ENCODE results near the gene DHX35.

Gene DHX35

DNA sequence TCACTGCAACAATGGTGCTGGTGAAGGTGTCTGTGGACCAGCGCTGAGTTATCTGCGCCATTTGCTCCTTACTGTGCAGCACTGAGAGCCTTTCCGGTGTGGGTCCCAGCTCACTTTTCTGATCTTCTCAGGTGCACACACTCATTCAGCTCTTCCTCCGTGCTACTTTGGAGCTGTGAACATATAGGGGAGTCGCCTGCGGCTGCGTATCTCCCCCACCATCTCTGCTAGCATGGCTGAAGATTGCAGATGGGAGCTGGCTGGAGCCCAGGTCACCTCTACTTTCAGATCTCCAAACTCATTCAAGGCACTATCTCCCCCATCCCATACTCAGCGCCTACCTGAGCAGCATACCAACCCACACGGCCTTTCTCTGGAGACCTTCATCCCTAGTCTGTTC is 96.9 kb downstream of the DHX35 start:
- no peak for DNase-seq (ENCODE audit: low spot score)

DNA sequence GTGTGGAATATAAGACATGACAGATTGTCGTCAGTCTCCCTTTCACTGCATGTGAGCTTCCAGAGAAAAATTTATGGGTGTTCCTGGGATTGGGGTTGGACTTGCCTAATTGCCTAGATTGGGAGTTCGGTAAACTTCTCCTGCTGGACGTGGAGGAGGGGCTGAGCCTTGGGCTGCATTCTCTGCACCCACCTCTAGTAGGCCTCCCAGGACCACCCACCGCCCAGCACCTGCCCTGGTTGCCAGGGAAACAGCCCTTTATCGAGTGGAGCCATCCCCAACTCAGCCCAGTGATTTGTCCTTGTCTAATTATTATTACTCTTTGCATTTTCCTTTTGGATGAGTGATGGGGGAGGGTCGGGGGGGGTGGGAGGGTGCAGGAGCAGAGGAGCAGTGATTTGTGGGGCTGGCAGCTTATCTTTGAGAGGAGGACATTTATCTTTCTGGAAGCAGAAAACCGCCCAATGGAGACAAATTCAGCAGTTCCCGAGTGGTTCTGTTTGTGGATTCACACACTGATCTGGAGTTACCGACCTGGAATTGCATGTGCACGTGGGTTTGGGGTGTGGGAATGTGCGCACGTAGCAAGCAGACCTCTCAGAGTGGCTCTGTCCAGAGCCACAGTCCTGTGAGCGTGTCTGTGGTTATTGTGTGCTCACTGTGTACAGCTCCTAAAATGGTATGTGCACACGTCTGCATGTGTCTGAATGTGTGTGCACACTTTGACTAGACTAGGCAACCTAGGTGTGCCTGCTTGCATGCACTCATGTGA is 104.5 kb downstream of the DHX35 start:
- no peak for DNase-seq (ENCODE audit: low spot score)

DNA sequence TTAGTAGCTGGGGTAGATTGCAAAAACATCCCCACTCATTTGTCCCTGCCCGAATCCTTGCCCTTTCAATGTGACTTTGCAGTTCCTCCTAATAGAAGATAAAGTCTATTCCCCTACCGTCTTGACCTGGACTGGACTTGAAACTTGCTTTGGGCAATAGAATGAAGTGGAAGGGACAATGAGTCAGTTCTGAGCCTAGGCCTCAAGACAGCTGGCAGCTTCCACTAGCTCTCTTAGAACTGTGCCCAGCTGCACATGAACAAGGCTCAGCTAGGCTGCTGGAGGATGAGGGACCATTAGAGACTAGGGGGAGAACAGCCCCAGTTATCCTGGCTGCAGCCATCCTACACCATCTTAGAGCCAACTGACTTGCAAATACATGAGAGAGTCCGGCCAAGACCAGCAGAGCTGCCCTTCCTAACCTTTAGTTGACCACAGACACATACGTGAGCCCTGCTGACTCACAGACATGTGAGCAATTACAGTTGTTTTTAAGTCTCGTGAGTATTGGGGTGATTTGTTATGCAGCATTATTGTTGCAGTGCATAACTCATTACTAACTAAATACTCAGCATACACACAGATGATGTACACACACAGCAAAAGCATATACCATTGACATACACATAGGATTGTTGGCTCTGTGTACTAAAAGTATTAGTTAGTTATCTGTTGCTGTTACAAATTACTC is 105.5 kb downstream of the DHX35 start:
- no peak for DNase-seq (ENCODE audit: low spot score)

DNA sequence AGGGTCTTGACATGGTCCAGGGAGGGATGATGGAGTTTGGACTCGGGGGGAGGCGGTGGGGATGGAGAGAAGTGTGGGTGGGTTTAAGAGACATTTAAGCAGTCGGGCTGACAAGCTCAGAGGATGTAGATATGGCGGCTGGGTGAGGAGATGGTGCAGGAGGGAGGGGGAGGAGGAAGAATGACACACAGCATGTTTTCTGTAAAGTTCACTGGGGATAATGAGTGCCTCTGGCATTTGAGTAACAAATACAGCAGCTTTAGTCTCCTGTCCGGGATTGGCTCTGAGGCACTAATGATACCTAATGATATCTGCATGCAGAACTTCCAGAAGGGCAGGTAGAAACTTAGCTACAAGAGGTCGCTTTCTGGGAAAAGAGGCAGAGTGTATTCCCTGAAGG is 107.8 kb downstream of the DHX35 start:
- DNase-seq (ENCODE audit: low spot score) = no peak

DNA sequence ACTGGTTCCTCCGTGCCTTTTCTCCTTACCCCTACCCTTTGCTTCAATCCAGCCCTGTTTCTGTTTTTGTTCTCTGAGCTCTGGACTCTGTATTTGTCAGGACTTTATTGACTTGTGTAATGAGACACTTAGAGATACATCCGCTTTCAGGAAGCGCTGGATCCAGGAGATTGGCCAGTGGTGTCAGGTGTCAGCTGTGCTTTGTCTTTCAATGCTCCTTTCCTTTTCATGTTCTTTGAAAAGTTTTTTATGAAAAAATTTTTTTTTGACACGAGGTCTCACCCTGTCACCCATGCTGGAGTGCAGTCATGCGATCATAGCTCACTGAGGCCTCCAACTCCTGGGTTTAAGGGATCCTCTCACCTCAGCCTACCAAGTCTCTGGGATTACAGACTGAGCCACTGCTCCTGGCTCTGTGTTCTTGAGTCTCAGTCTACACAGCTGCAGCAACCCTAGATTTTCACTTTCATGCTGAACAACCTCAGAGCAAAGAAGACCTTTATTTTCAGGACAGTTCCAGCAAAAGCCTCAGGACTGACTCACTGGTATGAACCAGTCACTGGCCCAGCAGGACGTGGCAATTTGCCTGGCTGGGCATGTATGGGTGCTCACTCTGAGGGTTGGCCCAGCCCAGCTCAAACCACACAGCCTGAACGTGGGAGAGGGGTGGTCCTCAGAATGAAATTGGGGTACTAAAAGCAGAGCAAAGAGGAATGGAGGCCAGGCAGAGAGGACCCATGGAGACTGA is 108.5 kb downstream of the DHX35 start:
- no peak for DNase-seq (ENCODE audit: low spot score)

- DNase-seq (ENCODE audit: low spot score) = no peak
Measured at GRCh38 chr20:39072132-39072531, 110.0 kb downstream of the DHX35 start.

DNA sequence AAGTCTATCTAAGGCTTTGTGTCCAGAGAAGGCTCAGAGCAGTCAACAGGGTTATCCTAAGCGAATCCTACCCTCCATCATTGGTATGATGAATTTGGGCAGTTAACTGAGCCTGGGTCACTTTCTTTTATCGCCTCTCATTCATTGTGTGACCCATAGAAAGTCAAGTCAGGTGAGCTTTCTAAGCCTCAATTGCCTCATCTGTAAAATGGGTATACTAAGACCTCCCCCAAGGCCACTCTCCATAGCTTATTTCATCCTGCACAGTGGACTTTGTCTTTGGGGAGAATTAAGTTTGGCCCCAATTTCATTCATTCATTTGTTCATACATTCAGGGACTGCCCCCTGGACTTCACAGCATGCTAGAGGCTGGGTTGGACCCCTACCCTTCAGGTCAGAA is 110.5 kb downstream of the DHX35 start:
- no peak for DNase-seq (ENCODE audit: low spot score)

DNA sequence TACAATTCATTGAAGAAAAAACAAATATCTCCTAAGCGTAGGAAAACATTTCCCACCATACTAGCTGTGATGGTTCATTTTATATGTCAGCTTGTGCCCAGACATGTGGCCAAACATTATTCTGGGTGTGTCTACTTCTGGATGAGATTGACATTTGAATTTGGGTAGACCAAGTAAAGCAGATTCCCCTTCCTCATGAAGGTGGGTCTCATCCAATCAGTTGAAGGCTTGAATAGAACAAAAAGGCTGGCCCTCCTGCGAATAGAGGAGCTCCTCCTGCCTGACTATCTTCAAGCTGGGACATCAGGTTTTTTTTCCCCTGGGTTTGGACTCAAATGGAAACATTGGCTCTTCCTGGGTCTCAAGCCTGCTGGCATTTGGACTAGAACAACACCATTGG is 113.6 kb downstream of the DHX35 start:
- DNase-seq (ENCODE audit: low spot score) = no peak

DNA sequence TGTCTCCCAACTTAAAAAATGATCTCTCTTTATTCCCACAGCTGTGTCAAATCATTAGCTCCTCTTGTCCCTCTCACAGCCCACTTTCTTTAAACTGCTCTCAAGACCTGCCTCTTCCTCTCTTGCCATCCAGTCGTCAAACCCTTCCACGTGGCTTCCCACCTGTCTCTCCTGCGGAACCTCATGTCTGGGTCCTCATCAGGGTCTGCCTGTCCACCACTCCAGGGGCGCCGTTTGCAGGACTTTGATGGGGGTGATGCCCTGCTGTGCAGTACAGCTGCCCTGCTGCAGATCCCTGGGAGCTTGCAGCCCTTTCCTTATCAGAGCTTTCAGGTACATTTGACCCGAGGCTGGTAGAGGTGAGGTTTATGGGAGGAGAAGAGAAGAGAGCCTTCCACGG is 114.8 kb downstream of the DHX35 start:
- DNase-seq (ENCODE audit: low spot score) = no peak

DNA sequence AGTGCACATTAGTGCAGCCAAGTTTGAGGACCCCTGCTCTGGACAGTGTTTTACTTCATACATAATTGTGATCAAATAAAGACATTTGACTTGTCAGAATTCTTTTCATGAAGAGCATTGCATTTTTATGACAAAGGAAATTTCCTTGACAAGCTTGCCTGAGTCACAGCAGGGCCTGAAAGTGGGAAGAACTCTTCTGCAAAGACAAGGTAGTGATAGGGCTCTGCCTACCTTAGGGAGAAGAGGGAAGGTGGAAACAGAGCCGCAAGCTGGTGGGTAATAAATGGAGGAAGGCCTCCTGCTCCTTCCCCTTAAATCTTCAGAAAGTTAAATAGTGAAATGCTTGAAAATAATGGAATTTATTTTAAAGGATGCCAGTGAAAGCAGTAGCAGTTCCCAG is 118.2 kb downstream of the DHX35 start:
- DNase-seq (ENCODE audit: low spot score) = no peak

DNA sequence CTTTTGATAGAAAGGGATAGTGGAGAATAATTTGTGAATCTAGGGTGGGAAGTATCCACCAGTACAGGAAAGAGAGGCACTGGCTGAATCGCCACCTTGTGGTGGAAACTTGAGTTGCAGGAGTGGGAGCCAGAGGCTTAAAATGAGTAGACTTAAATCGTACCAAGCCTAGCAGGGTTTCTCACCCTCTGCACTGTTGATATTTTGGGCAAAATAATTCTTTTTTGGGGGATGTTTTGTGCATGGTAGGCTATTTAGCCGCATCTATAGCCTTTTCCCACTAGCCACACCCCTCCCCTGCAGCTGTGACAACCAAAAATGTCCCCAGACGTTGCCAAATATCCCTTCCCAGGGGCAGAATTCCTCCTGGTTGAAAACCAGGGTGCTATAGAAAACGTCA is 119.1 kb downstream of the DHX35 start:
- DNase-seq (ENCODE audit: low spot score) = peak; percentile 84

DNA sequence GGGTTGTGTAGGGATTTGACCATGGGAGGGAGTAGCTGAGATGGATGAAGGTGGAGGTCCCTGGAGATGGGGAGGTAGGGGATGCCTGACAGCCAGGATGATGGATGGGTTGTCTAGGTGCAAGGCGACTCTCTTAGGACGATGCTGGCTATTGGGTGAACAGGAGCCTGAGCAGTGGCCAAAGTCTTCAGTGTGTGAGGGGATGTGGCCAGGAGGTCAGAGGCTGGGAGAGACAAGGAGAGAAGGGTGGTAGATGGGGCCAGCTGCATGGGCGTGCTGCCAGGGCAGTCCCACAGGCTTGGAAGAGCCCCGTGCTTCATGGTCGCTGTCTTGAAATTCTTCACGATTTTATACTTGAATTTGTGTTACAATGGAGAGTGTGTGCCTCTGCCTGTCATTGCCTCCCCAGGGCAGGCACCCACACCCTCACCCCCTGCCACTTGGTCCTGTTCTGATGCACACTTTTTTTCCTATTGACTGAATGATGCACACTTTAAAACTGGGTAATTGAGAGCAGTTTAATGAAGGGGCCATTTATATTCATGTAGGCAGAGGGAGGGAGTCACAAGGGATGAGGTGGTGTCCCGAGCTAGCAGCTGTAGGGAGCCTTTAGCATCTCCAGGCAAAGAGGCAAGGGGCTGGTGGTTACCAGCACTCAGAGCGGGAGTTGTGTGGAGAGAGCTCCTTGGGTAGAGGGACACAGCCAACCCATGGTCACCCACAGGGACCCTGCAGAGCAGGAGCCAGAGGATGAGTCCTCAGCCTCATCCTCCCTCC is 120.7 kb downstream of the DHX35 start:
- no peak for DNase-seq (ENCODE audit: low spot score)

DNA sequence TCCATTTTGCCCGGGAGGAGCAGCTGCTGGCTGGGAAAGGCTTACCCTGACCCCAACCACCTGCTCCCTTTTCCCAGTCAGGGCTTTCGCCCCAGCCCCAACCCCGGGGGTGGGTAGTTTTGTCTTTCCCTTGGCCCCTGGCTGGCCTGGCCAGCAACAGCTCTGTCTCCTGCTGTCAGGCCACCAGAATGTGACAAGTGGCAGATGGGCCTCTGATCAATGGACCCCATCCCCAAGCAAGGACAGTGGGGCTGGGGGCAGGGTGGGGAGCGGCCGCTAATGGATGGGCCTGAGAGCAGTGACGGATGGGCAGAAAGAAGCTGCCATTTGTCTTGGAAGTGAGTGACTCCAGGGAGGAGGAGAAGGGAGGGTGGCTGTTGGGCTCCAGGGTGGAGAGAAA is 121.6 kb downstream of the DHX35 start:
- DNase-seq (ENCODE audit: low spot score) = no peak

- no peak for DNase-seq (ENCODE audit: low spot score)
Measured at GRCh38 chr20:39089029-39089428, 126.9 kb downstream of the DHX35 start.

All from activated CD4-positive, alpha-beta T cell treated with anti-CD3 and anti-CD28 coated beads, Interleukin-2, Interleukin-4, amounts not matched to agents 100 ng/mL and 50 ng/mL, durations not matched to agents 16 hours and 8 hours (primary cell).